Measurements from ENCODE around the gene GNG14. TPM values are rescaled to one million over a fixed set of nuclear protein-coding genes. Genes with fewer than 3 reads are reported as not detected.
A peak's percentile ranks its signal among the peaks of the same experiment; 100 is the strongest.
"Not testable (repeated sequence)": the region's sequence is repeated elsewhere in the genome, so short reads cannot be mapped to it uniquely, and the experiment has no call there.

GNG14 gene
- total RNA-seq, 1 experiment from 2014 or later: not detected

GRCh38 chr19:12675940-12676339, 11.9 kb upstream of the GNG14 start:
- Histone ChIP-seq H3K27me3 (ENCODE audit: insufficient read depth, low read depth) (no peaks in the 10 kb centered on the region), H4K20me1 (ENCODE audit: insufficient read depth) (peaks cover 28% of the 10 kb centered on the region), H3K4me1 (replicated peaks; ENCODE audit: insufficient read depth) (peaks cover 7% of the 10 kb centered on the region; the same call in 1 of the 2 replicates), H3K36me3 (ENCODE audit: low read depth) (peaks cover 34% of the 10 kb centered on the region), H3K79me2 (ENCODE audit: low read depth) (peaks cover 21% of the 10 kb centered on the region), H3F3A (ENCODE audit: insufficient read depth, low read depth) (peaks cover 46% of the 10 kb centered on the region), H3K27ac (no peak overlapping the region), H2AFZ (no peak overlapping the region), H3K4me2 (no peak overlapping the region), H3K4me3 (no peak overlapping the region), H3K9me2 (ENCODE audit: insufficient read depth) (no peaks in the 10 kb centered on the region), H3K9me3 (ENCODE audit: insufficient read depth, low read depth) (no peaks in the 10 kb centered on the region)
- no peak for TF ChIP-seq EZH2 (IDR thresholded peaks at IDR 0.05; ENCODE audit: low read depth)
- no peak for TF ChIP-seq CTCF (conservative IDR thresholded peaks at IDR 0.05)
- POLR2A ChIA-PET (ENCODE audit: unreplicated experiment): no interaction called here
- CTCF ChIA-PET: no interaction called here
- intact Hi-C loops (cut with micrococcal nuclease; ENCODE audit: unreplicated experiment): no loop called here
- BruUV-seq (replicated peaks): no TSS peak
- DNase-seq: no peak

GRCh38 chr19:12676384-12676792, 11.4 kb upstream of the GNG14 start:
- H4K20me1 ChIP-seq (ENCODE audit: insufficient read depth): peaks cover 28% of the 10 kb centered on the region
- H3K36me3 ChIP-seq (ENCODE audit: low read depth): peaks cover 34% of the 10 kb centered on the region
- no peaks in the 10 kb centered on the region for H3K27me3 ChIP-seq (ENCODE audit: insufficient read depth, low read depth)
- no peak overlapping the region for H2AFZ ChIP-seq
- intact Hi-C loops (cut with micrococcal nuclease; ENCODE audit: unreplicated experiment): no loop called here
- peaks cover 19% of the 10 kb centered on the region for H3K79me2 ChIP-seq (ENCODE audit: low read depth)
- ChIA-PET POLR2A (ENCODE audit: unreplicated experiment) (no interaction called here), CTCF (interaction anchor here (0.5 kb wide), 1 partner anchor 1255 kb away, joined by 3 read pairs; no protein-coding TSS in a partner anchor)
- TF ChIP-seq CTCF (conservative IDR thresholded peaks at IDR 0.05) (peak; percentile 96), EZH2 (IDR thresholded peaks at IDR 0.05; ENCODE audit: low read depth) (no peak)
- no peak overlapping the region for H3K27ac ChIP-seq
- no peak overlapping the region for H3K4me2 ChIP-seq
- no TSS peak for BruUV-seq (replicated peaks)
- no peak overlapping the region for H3K4me3 ChIP-seq
- no peaks in the 10 kb centered on the region for H3K9me2 ChIP-seq (ENCODE audit: insufficient read depth)
- H3K9me3 ChIP-seq (ENCODE audit: insufficient read depth, low read depth): no peaks in the 10 kb centered on the region
- peak; percentile 78 to 85 for DNase-seq
- H3K4me1 ChIP-seq (replicated peaks; ENCODE audit: insufficient read depth): peaks cover 6% of the 10 kb centered on the region; the same call in 1 of the 2 replicates
- H3F3A ChIP-seq (ENCODE audit: insufficient read depth, low read depth): peaks cover 47% of the 10 kb centered on the region

- Histone ChIP-seq H4K20me1 (ENCODE audit: insufficient read depth) (peaks cover 28% of the 10 kb centered on the region), H3K4me1 (replicated peaks; ENCODE audit: insufficient read depth) (peaks cover 6% of the 10 kb centered on the region; the same call in 1 of the 2 replicates), H3K27ac (no peak overlapping the region), H3K27me3 (ENCODE audit: insufficient read depth, low read depth) (no peaks in the 10 kb centered on the region), H3K36me3 (ENCODE audit: low read depth) (peaks cover 31% of the 10 kb centered on the region), H3K79me2 (ENCODE audit: low read depth) (peaks cover 19% of the 10 kb centered on the region), H3K4me2 (no peak overlapping the region), H3K4me3 (no peak overlapping the region), H3K9me3 (ENCODE audit: insufficient read depth, low read depth) (no peaks in the 10 kb centered on the region), H3F3A (ENCODE audit: insufficient read depth, low read depth) (peaks cover 46% of the 10 kb centered on the region), H2AFZ (no peak overlapping the region), H3K9me2 (ENCODE audit: insufficient read depth) (no peaks in the 10 kb centered on the region)
- POLR2A ChIA-PET (ENCODE audit: unreplicated experiment): no interaction called here
- no peak for DNase-seq
- CTCF ChIA-PET: interaction anchor here (0.5 kb wide), 1 partner anchor 1256 kb away, joined by 3 read pairs; no protein-coding TSS in a partner anchor
- no TSS peak for BruUV-seq (replicated peaks)
- TF ChIP-seq EZH2 (IDR thresholded peaks at IDR 0.05; ENCODE audit: low read depth) (no peak), CTCF (conservative IDR thresholded peaks at IDR 0.05) (no peak)
- intact Hi-C loops (cut with micrococcal nuclease; ENCODE audit: unreplicated experiment): no loop called here
These were observed 10.9 kb upstream of the GNG14 start for GRCh38 chr19:12676928-12677327.

GRCh38 chr19:12678039-12678438, 9.8 kb upstream of the GNG14 start:
- BruUV-seq (replicated peaks); H3K4me3 ChIP-seq; DNase-seq; intact Hi-C loops (cut with micrococcal nuclease; ENCODE audit: unreplicated experiment); H3K4me2 ChIP-seq; H3K27ac ChIP-seq; H3K9me2 ChIP-seq (ENCODE audit: insufficient read depth); H3K9me3 ChIP-seq (ENCODE audit: insufficient read depth, low read depth); H2AFZ ChIP-seq; POLR2A ChIA-PET (ENCODE audit: unreplicated experiment); H3K27me3 ChIP-seq (ENCODE audit: insufficient read depth, low read depth): not testable (repeated sequence)
- CTCF ChIA-PET: interaction anchor here (0.6 to 1.1 kb wide), 2 partner anchors 132 to 169 kb away, joined by 4 to 10 read pairs; no protein-coding TSS in a partner anchor
- Histone ChIP-seq H3K36me3 (ENCODE audit: low read depth) (peaks cover 30% of the 10 kb centered on the region), H4K20me1 (ENCODE audit: insufficient read depth) (peaks cover 28% of the 10 kb centered on the region), H3F3A (ENCODE audit: insufficient read depth, low read depth) (peaks cover 46% of the 10 kb centered on the region), H3K79me2 (ENCODE audit: low read depth) (peaks cover 19% of the 10 kb centered on the region), H3K4me1 (replicated peaks; ENCODE audit: insufficient read depth) (peaks cover 11% of the 10 kb centered on the region; the same call in 1 of the 2 replicates)

All from PC-9 (cell line).